Keratinocyte (primary cell): ENCODE results near the gene MFF. TPM values are rescaled to one million over a fixed set of nuclear protein-coding genes. Genes with fewer than 3 reads are reported as not detected.

Experiments
- DNase-seq: peaks from one replicate; pipeline ENCODE4 v3.0.0-alpha.2; 2011; ENCODE audit warnings: low read depth, missing footprints, low spot score
- FAIRE-seq: peaks from 2 replicates; lab custom pipeline; 2011; peaks lifted over from hg19 to GRCh38; lab: Jason Lieb, UNC
- H2AFZ ChIP-seq: 2 replicates; pipeline ENCODE4 v1.6.0; 2012; ENCODE audit warnings: low read length, control low read depth, inconsistent platforms; ENCODE audit not compliant: control insufficient read depth
- H3K27ac ChIP-seq: 2 replicates; pipeline ENCODE4 v1.5.1; 2011; ENCODE audit warnings: low read length; ENCODE audit not compliant: control insufficient read depth, insufficient read depth
- H3K27me3 ChIP-seq: 3 replicates; pipeline ENCODE4 v1.6.0; 2011; ENCODE audit warnings: low read length; ENCODE audit not compliant: control insufficient read depth, insufficient read depth; ENCODE audit errors: extremely low read depth
- H3K36me3 ChIP-seq, 2 experiments: 2 replicates in 1 of 2; 3 replicates in 1 of 2; pipeline ENCODE4 v1.5.1; 2011; ENCODE audit warnings: low read length in 2 of 2, mild to moderate bottlenecking in 1 of 2; ENCODE audit not compliant: control insufficient read depth in 2 of 2, insufficient read depth in 2 of 2; ENCODE audit errors: extremely low read depth in 1 of 2
- H3K4me1 ChIP-seq: 3 replicates; pipeline ENCODE4 v1.5.1; 2011; ENCODE audit warnings: low read length; ENCODE audit not compliant: control insufficient read depth, insufficient read depth; ENCODE audit errors: extremely low read depth
- H3K4me2 ChIP-seq: 3 replicates; pipeline ENCODE4 v1.6.0; 2011; ENCODE audit warnings: low read depth, low read length; ENCODE audit not compliant: control insufficient read depth, insufficient read depth; ENCODE audit errors: extremely low read depth
- H3K4me3 ChIP-seq, 3 experiments: fragments of 200-600 bp in 1 of 3; sonication (generic) in 1 of 3; 2 replicates in 2 of 3; 3 replicates in 1 of 3; pipeline ENCODE4 v1.5.1; 2011 to 2016; ENCODE audit warnings: low read length in 3 of 3, mild to moderate bottlenecking in 3 of 3, control low read depth in 2 of 3, inconsistent platforms in 1 of 3, low read depth in 1 of 3, mixed read lengths in 1 of 3, mixed run types in 1 of 3, moderate library complexity in 1 of 3; ENCODE audit not compliant: control insufficient read depth in 2 of 3, insufficient read depth in 2 of 3; ENCODE audit errors: extremely low read depth in 1 of 3
- H3K79me2 ChIP-seq: 2 replicates; pipeline ENCODE4 v1.6.0; 2012; ENCODE audit warnings: low read length; ENCODE audit not compliant: control insufficient read depth, insufficient read depth
- H3K9ac ChIP-seq: 3 replicates; pipeline ENCODE4 v1.6.0; 2011; ENCODE audit warnings: low read length; ENCODE audit not compliant: control insufficient read depth, insufficient read depth; ENCODE audit errors: extremely low read depth
- H3K9me1 ChIP-seq: 3 replicates; pipeline ENCODE4 v1.6.0; 2011; ENCODE audit warnings: low read length; ENCODE audit not compliant: control insufficient read depth, insufficient read depth; ENCODE audit errors: extremely low read depth
- H3K9me3 ChIP-seq: 2 replicates; pipeline ENCODE4 v1.5.1; 2012; ENCODE audit warnings: low read depth, low read length; ENCODE audit not compliant: control insufficient read depth
- H4K20me1 ChIP-seq: 3 replicates; pipeline ENCODE4 v1.6.0; 2011; ENCODE audit warnings: low read length; ENCODE audit not compliant: control insufficient read depth, insufficient read depth; ENCODE audit errors: extremely low read depth
- EZH2 ChIP-seq: IDR thresholded peaks from one replicate; pipeline ENCODE4 v1.6.1; 2012; ENCODE audit warnings: inconsistent platforms, mild to moderate bottlenecking, low read length, moderate library complexity
- dilution Hi-C: fragments of 300-500 bp; cut with MboI; formaldehyde crosslinking; loops from one replicate; pipeline ENCODE4 v1.7.0; 2020; ENCODE audit warnings: low sequenced_read_pairs; ENCODE audit not compliant: extremely low pct_ligation_motif_present
- polyA plus RNA-seq, 5 experiments: library from polyadenylated mRNA; depleted of rRNA in 3 of 5; stranded (reverse) in 3 of 5; stranded (forward) in 1 of 5; unstranded in 1 of 5; fragments of >200 nt; gene quantifications; 1 replicate in 1 of 5; 2 replicates in 3 of 5; 3 replicates in 1 of 5; pipeline versions ENCODE4 v1.2.1 to v1.2.3, GENCODE V29; 2011 to 2012; ENCODE audit warnings: missing spikeins in 2 of 5, low read depth in 1 of 5, low replicate concordance in 1 of 5
- TF ChIP-seq, protein P1 (sequence below), 3 experiments: IDR thresholded peaks in 1 of 3; conservative IDR thresholded peaks in 1 of 3; optimal IDR thresholded peaks in 1 of 3; 2 replicates in 2 of 3; 3 replicates in 1 of 3; pipeline versions ENCODE3 to v1.5.1; 2011; ENCODE audit warnings: low read length in 3 of 3, mild to moderate bottlenecking in 3 of 3, moderate library complexity in 2 of 3, control low read depth in 1 of 3, inconsistent platforms in 1 of 3; ENCODE audit not compliant: insufficient read depth in 2 of 3; ENCODE audit errors: extremely low read depth in 1 of 3

The MFF gene
- polyA plus RNA-seq, 1 donor (not counting 4 experiments of a cell fraction or from before 2014, with no cell fraction given): 72.5 TPM

DNA sequence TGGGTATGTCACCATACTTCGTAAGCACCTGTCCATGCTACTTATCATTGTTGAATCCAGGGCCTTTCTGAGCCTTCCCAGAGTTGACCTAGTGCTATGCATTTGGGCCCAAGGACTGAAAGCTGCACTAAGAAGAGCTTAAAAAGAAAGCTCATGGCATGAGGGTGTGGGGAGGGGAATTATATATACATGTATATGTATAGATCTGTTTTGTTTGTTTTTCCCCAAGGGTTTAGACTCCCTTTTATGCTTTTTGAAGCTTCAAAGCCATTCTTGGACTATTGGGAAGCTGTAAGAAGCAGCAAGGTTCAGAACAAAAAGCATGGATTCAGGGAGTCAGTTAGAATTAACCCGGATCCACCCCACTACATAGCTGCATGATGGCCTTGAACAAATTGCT is 23.3 kb downstream of the MFF start:
- Histone ChIP-seq H3K79me2 (no peaks in the 10 kb centered on the region), H3K9me1 (no peaks in the 10 kb centered on the region), H3K36me3 (peaks cover 2 to 5% of the 10 kb centered on the region in 2 experiments), H3K27ac (no peak overlapping the region), H4K20me1 (no peaks in the 10 kb centered on the region), H3K9me3 (no peaks in the 10 kb centered on the region), H3K4me1 (no peaks in the 10 kb centered on the region), H3K27me3 (no peaks in the 10 kb centered on the region), H3K9ac (no peak overlapping the region), H2AFZ (no peak overlapping the region), H3K4me2 (no peak overlapping the region), H3K4me3 (no peak overlapping the region)
- no peak for DNase-seq
- FAIRE-seq: no peak
- TF ChIP-seq EZH2: no peak
- TF ChIP-seq, protein P1, sequence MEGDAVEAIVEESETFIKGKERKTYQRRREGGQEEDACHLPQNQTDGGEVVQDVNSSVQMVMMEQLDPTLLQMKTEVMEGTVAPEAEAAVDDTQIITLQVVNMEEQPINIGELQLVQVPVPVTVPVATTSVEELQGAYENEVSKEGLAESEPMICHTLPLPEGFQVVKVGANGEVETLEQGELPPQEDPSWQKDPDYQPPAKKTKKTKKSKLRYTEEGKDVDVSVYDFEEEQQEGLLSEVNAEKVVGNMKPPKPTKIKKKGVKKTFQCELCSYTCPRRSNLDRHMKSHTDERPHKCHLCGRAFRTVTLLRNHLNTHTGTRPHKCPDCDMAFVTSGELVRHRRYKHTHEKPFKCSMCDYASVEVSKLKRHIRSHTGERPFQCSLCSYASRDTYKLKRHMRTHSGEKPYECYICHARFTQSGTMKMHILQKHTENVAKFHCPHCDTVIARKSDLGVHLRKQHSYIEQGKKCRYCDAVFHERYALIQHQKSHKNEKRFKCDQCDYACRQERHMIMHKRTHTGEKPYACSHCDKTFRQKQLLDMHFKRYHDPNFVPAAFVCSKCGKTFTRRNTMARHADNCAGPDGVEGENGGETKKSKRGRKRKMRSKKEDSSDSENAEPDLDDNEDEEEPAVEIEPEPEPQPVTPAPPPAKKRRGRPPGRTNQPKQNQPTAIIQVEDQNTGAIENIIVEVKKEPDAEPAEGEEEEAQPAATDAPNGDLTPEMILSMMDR (optimal IDR thresholded peaks at IDR 0.05 in 1 of 3, IDR thresholded peaks at IDR 0.05 in 1 of 3, conservative IDR thresholded peaks at IDR 0.05 in 1 of 3; ENCODE audit: extremely low read depth in 1 of 3, insufficient read depth in 2 of 3, low read length in 3 of 3): no peak
- dilution Hi-C loops: no loop called here

DNA sequence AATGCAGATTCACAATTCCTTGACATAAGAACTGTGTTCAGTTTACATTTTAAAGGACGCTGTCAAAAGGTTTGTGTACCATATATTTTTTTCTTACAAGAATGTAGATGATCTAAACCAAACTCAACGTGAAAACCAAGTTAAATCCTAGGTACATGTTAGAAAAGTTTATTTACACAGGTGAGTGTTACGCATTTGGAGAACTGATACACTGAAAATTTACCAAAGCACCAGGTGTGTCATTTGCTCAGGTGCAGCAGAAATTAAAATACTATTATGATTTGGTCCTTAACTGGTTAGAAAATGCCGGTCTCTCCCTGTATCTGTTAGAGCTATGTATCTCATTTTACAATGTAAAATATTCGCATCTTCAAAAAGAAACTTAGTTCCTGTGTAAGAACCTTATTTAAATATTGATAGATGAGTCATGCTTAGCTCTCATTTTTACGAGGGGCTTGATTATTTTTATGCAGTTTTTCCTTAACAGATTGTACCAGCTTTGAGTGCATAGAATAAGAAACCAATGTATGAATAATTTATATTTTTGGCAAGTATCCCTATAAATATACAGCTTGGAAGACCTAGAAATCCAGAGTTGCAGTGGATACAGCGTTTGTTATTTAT is 25.1 kb downstream of the MFF start:
- TF ChIP-seq, protein P1 (optimal IDR thresholded peaks at IDR 0.05 in 1 of 3, IDR thresholded peaks at IDR 0.05 in 1 of 3, conservative IDR thresholded peaks at IDR 0.05 in 1 of 3; ENCODE audit: extremely low read depth in 1 of 3, insufficient read depth in 2 of 3, low read length in 3 of 3): no peak
- no peak for TF ChIP-seq EZH2
- no peak overlapping the region for H3K4me3 ChIP-seq
- no peak for DNase-seq
- no peaks in the 10 kb centered on the region for H3K9me3 ChIP-seq
- no peaks in the 10 kb centered on the region for H3K79me2 ChIP-seq
- no peaks in the 10 kb centered on the region for H3K27me3 ChIP-seq
- dilution Hi-C loops: no loop called here
- H4K20me1 ChIP-seq: no peaks in the 10 kb centered on the region
- H3K4me1 ChIP-seq: no peaks in the 10 kb centered on the region
- no peaks in the 10 kb centered on the region for H3K9me1 ChIP-seq
- peaks cover 2 to 5% of the 10 kb centered on the region in 2 experiments for H3K36me3 ChIP-seq
- no peak overlapping the region for H2AFZ ChIP-seq
- FAIRE-seq: no peak
- H3K9ac ChIP-seq: no peak overlapping the region
- no peak overlapping the region for H3K4me2 ChIP-seq
- no peak overlapping the region for H3K27ac ChIP-seq
